AG09309 (cell line): ENCODE measurements around the gene KIZ.
"Not testable (repeated sequence)": the region's sequence is repeated elsewhere in the genome, so short reads cannot be mapped to it uniquely, and the experiment has no call there.

ENCODE experiments used
- DNase-seq: peaks from one replicate; pipeline ENCODE4 v3.0.0-alpha.2; 2010; ENCODE audit warnings: low read depth
- H3K4me3 ChIP-seq: 2 replicates; pipeline ENCODE4 v1.5.1; 2011; ENCODE audit warnings: mild to moderate bottlenecking, low read depth, low read length, moderate library complexity; ENCODE audit not compliant: control insufficient read depth
- CTCF ChIP-seq: IDR thresholded peaks from 2 replicates; pipeline ENCODE4 v1.5.1; 2011; ENCODE audit warnings: mild to moderate bottlenecking, low read depth, low read length, inconsistent platforms; ENCODE audit not compliant: insufficient read depth, control insufficient read depth; ENCODE audit errors: missing control alignments

The KIZ gene

DNA sequence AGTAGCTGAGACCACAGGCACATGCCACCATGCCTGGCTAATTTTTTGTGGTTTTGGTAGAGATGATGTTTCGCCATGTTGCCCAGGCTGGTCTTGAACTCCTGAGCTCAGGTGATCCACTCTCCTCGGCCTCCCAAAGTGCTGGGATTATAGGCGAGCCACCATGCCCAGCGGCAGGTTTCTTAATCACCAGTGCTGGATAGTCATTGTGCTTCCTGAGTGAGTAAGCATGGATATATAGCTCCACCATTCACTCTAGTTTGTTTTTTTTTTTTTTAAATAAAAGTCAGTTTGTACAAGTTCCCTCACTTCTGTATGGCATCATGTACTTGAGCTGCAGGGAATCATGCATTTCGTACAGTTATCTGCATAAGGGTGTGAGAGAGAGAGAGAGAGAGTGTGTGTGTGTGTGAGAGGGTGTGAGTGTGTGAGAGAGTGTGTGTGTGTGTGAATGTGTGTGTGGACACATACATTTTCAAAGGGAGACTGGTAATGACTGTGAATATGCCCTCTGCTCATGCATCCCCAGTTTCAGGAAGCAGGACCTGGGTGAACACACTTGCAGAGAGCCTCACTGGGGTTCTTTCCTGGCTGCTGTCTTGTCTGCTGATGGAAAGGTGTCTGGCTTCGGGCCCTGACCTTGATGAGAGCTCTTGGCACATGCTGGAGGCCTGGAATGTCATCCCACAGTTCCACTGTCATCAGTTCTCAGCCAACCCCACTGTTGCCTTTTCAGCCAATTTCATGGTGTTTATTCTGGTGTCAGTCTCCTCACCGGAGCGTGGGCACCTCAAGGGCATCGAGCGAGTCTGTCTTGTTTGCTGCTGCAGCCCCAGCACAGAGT, 112.3 kb downstream of the KIZ start:
- TF ChIP-seq CTCF, result no peak
- DNase-seq, result no peak

GRCh38 chr20:21238818-21239536, 113.1 kb downstream of the KIZ start:
- TF ChIP-seq CTCF, result no peak
- H3K4me3 ChIP-seq, result no peak overlapping the region
- no peak for DNase-seq

More for the DNA sequence above, 112.3 kb downstream of the KIZ start:
- no peak overlapping the region for H3K4me3 ChIP-seq

- no peak for TF ChIP-seq CTCF
- DNase-seq, result no peak
- no peak overlapping the region for H3K4me3 ChIP-seq
These were observed 114.5 kb downstream of the KIZ start for GRCh38 chr20:21240394-21240793.

GRCh38 chr20:21241406-21241805, 115.5 kb downstream of the KIZ start:
- DNase-seq, result no peak
- TF ChIP-seq CTCF, result no peak
- no peak overlapping the region for H3K4me3 ChIP-seq

DNA sequence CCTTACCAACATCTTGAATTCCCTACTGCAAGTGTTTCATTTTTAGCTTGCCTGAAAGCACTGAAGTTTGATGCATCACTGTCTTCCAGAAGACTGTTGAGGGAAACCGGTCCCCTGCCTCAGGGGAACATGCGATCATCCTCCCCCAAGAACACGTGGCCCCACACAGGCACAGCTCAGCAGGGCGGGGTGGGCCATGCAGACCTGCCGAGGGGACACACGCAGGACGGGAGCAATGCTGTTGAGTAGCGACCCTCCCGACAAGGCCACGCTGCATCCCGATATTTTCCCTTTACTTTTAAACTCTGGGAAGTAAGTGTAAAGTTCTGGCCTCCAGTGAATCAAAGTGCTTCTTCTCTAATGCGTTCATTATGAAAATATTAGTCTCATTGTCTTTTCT, 117.9 kb downstream of the KIZ start:
- no peak for DNase-seq
- no peak overlapping the region for H3K4me3 ChIP-seq
- TF ChIP-seq CTCF, result no peak

GRCh38 chr20:21244808-21245207, 118.9 kb downstream of the KIZ start:
- no peak for TF ChIP-seq CTCF
- DNase-seq, result no peak
- H3K4me3 ChIP-seq, result no peak overlapping the region

DNA sequence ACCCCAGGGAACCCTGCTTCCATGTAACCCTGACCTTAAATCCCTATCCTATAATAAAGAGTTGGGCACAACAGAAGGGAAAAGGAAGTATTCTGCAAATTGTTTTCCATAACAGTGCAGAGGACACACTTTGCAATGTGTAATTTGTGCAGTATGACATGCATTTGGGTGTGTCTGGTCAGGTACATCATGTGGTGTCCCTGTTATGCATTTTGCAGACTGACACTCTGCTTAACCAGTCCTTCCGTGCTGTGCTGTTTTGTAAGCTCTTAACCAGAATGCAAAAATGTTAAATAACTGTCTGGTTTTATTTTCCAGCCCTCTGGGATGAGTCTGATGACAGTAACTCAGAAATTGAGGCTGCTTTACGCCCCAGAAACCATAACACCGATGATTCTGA, 120.3 kb downstream of the KIZ start:
- no peak for TF ChIP-seq CTCF
- H3K4me3 ChIP-seq, result no peak overlapping the region
- no peak for DNase-seq

- DNase-seq, H3K4me3 ChIP-seq: not testable (repeated sequence)
These were observed 121.8 kb downstream of the KIZ start for GRCh38 chr20:21247603-21248095.
